ENCODE measurements around the gene KIF26B. TPM values are rescaled to one million over a fixed set of nuclear protein-coding genes. Genes with fewer than 3 reads are reported as not detected.
A peak's percentile ranks its signal among the peaks of the same experiment; 100 is the strongest.
"Not testable (repeated sequence)": the region's sequence is repeated elsewhere in the genome, so short reads cannot be mapped to it uniquely, and the experiment has no call there.

The KIF26B gene
- total RNA-seq, 2 experiments from 2014 or later: not detected

GRCh38 chr1:245336149-245336983 lies 181.6 kb downstream of the KIF26B start:
- H2AFZ ChIP-seq (ENCODE audit: low read length): no peak overlapping the region
- TF ChIP-seq EZH2phosphoT487 (IDR thresholded peaks at IDR 0.05; ENCODE audit: borderline replicate concordance, low read depth, low read length): no peak
- no peak for TF ChIP-seq CTCF (conservative IDR thresholded peaks at IDR 0.05; ENCODE audit: low read length)
- H3K4me1 ChIP-seq (ENCODE audit: insufficient read depth, low read length, poor library complexity, severe bottlenecking): no peaks in the 10 kb centered on the region
- DNase-seq (ENCODE audit: low spot score): no peak
- BruUV-seq (replicated peaks): no TSS peak
- H3K27ac ChIP-seq (ENCODE audit: low read depth, low read length, poor library complexity, severe bottlenecking): no peak overlapping the region
- H3K79me2 ChIP-seq (ENCODE audit: insufficient read depth, low read depth, low read length): no peaks in the 10 kb centered on the region
- no peaks in the 10 kb centered on the region for H3K36me3 ChIP-seq (ENCODE audit: insufficient read depth, low read length)
- ChIA-PET CTCF (ENCODE audit: unreplicated experiment) (no interaction called here), POLR2A (no interaction called here)
- H3K9me2 ChIP-seq (ENCODE audit: insufficient read depth, low read length): no peaks in the 10 kb centered on the region
- H3K9me3 ChIP-seq (ENCODE audit: low read length): no peaks in the 10 kb centered on the region
- no peak overlapping the region for H3K4me2 ChIP-seq (ENCODE audit: low read length)
- intact Hi-C loops (cut with micrococcal nuclease; ENCODE audit: unreplicated experiment): no loop called here
- H4K20me1 ChIP-seq (ENCODE audit: insufficient read depth, low read length): no peaks in the 10 kb centered on the region
- no peak overlapping the region for H3K4me3 ChIP-seq (ENCODE audit: low read depth, low read length, poor library complexity, severe bottlenecking)

GRCh38 chr1:245336984-245337355 lies 182.2 kb downstream of the KIF26B start:
- H3K4me3 ChIP-seq (ENCODE audit: low read depth, low read length, poor library complexity, severe bottlenecking); H3K4me1 ChIP-seq (ENCODE audit: insufficient read depth, low read length, poor library complexity, severe bottlenecking); H2AFZ ChIP-seq (ENCODE audit: low read length); H3K79me2 ChIP-seq (ENCODE audit: insufficient read depth, low read depth, low read length); POLR2A ChIA-PET; H4K20me1 ChIP-seq (ENCODE audit: insufficient read depth, low read length); H3K4me2 ChIP-seq (ENCODE audit: low read length); intact Hi-C loops (cut with micrococcal nuclease; ENCODE audit: unreplicated experiment); H3K36me3 ChIP-seq (ENCODE audit: insufficient read depth, low read length); BruUV-seq (replicated peaks); H3K9me2 ChIP-seq (ENCODE audit: insufficient read depth, low read length); H3K9me3 ChIP-seq (ENCODE audit: low read length); H3K27ac ChIP-seq (ENCODE audit: low read depth, low read length, poor library complexity, severe bottlenecking); CTCF ChIA-PET (ENCODE audit: unreplicated experiment); DNase-seq (ENCODE audit: low spot score): not testable (repeated sequence)

- no peak overlapping the region for H3K4me3 ChIP-seq (ENCODE audit: low read depth, low read length, poor library complexity, severe bottlenecking)
- H2AFZ ChIP-seq (ENCODE audit: low read length): 0 out of 2 replicates have a peak overlapping the region, but pooled peaks have one; percentile 10
- H3K36me3 ChIP-seq (ENCODE audit: insufficient read depth, low read length): no peaks in the 10 kb centered on the region
- POLR2A ChIA-PET: interaction anchor here (0.6 kb wide), 1 partner anchor 530 kb away, joined by 3 read pairs; no protein-coding TSS in a partner anchor
- no peaks in the 10 kb centered on the region for H3K9me3 ChIP-seq (ENCODE audit: low read length)
- H3K79me2 ChIP-seq (ENCODE audit: insufficient read depth, low read depth, low read length): no peaks in the 10 kb centered on the region
- no peak overlapping the region for H3K27ac ChIP-seq (ENCODE audit: low read depth, low read length, poor library complexity, severe bottlenecking)
- no peaks in the 10 kb centered on the region for H3K4me1 ChIP-seq (ENCODE audit: insufficient read depth, low read length, poor library complexity, severe bottlenecking)
- peak; percentile 2 for DNase-seq (ENCODE audit: low spot score)
- no peaks in the 10 kb centered on the region for H4K20me1 ChIP-seq (ENCODE audit: insufficient read depth, low read length)
- BruUV-seq (replicated peaks): no TSS peak
- H3K4me2 ChIP-seq (ENCODE audit: low read length): no peak overlapping the region
- intact Hi-C loops (cut with micrococcal nuclease; ENCODE audit: unreplicated experiment): no loop called here
- CTCF ChIA-PET (ENCODE audit: unreplicated experiment): no interaction called here
- no peaks in the 10 kb centered on the region for H3K9me2 ChIP-seq (ENCODE audit: insufficient read depth, low read length)
- TF ChIP-seq EZH2phosphoT487 (IDR thresholded peaks at IDR 0.05; ENCODE audit: borderline replicate concordance, low read depth, low read length): no peak
- no peak for TF ChIP-seq CTCF (conservative IDR thresholded peaks at IDR 0.05; ENCODE audit: low read length)
These were observed 183.2 kb downstream of the KIF26B start for GRCh38 chr1:245337829-245338484.

Measured in OCI-LY7 (cell line).